ENCODE results near the gene NLRP6. TPM values are rescaled to one million over a fixed set of nuclear protein-coding genes. Genes with fewer than 3 reads are reported as not detected.

Gene NLRP6
- total RNA-seq, 1 donor, result not detected

- Histone ChIP-seq H3K4me1 (ENCODE audit: insufficient read depth, low read length) (no peaks in the 10 kb centered on the region), H3K9me3 (ENCODE audit: low read depth, low read length) (no peaks in the 10 kb centered on the region), H3K36me3 (ENCODE audit: insufficient read depth, low read length) (no peaks in the 10 kb centered on the region), H3K79me2 (ENCODE audit: insufficient read depth, low read length) (no peaks in the 10 kb centered on the region), H2AFZ (ENCODE audit: low read length) (no peak overlapping the region), H3K27ac (ENCODE audit: low read depth, low read length) (no peak overlapping the region), H3K4me3 (ENCODE audit: insufficient read depth, low read length) (no peak overlapping the region), H3K27me3 (ENCODE audit: insufficient read depth, low read length) (peaks cover 51% of the 10 kb centered on the region), H4K20me1 (ENCODE audit: insufficient read depth, low read length) (no peaks in the 10 kb centered on the region), H3K4me2 (ENCODE audit: insufficient read depth, low read length) (no peak overlapping the region)
- TF ChIP-seq CTCF (IDR thresholded peaks at IDR 0.05; ENCODE audit: extremely low read depth, low read depth, low read length), result no peak
- no peak for DNase-seq (ENCODE audit: insufficient read length, low spot score, missing footprints)
Measured at GRCh38 chr11:276219-276618, 2.0 kb upstream of the NLRP6 start.

DNA sequence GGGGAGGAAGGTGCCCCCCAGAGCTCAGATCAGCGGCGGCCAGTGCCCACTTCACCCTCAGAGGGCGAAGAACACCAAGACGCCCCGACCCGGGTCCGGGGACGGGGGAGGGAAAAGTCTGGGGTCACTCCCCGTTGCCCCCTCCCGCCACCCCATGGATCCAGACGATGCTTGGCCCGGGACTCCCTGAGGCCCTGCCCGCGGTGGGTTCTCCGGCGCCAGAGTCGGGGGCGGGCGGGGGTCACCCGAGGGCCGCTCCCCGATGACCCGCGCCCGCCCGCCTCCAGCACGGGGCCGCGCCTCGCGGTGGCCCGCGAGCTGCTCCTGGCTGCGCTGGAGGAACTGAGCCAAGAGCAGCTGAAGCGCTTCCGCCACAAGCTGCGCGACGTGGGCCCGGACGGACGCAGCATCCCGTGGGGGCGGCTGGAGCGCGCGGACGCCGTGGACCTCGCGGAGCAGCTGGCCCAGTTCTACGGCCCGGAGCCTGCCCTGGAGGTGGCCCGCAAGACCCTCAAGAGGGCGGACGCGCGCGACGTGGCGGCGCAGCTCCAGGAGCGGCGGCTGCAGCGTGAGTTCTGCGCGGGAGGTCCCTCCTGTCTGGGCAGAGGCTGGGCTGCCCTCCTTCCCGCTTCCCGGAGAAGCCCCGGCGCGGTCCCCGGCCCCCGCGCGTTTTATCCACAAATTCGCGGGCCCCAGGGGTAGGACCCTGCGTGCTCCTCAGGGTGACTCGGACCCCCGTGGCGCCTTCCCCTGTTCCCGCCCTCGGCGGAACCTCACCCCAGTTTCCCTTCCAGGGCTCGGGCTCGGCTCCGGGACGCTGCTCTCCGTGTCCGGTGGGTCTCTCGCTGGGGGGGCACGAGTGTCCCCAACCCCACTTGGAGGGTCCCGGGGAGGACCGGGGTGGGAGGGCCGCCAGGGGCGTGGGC, 1.1 kb downstream of the NLRP6 start:
- Histone ChIP-seq H3K79me2 (ENCODE audit: insufficient read depth, low read length) (no peaks in the 10 kb centered on the region), H3K4me3 (ENCODE audit: insufficient read depth, low read length) (no peak overlapping the region), H3K4me2 (ENCODE audit: insufficient read depth, low read length) (no peak overlapping the region), H3K27me3 (ENCODE audit: insufficient read depth, low read length) (peaks cover 64% of the 10 kb centered on the region), H3K9me3 (ENCODE audit: low read depth, low read length) (no peaks in the 10 kb centered on the region), H3K36me3 (ENCODE audit: insufficient read depth, low read length) (no peaks in the 10 kb centered on the region), H4K20me1 (ENCODE audit: insufficient read depth, low read length) (no peaks in the 10 kb centered on the region), H2AFZ (ENCODE audit: low read length) (no peak overlapping the region), H3K27ac (ENCODE audit: low read depth, low read length) (no peak overlapping the region), H3K4me1 (ENCODE audit: insufficient read depth, low read length) (no peaks in the 10 kb centered on the region)
- TF ChIP-seq CTCF (IDR thresholded peaks at IDR 0.05; ENCODE audit: extremely low read depth, low read depth, low read length), result no peak
- peak; percentile 82 for DNase-seq (ENCODE audit: insufficient read length, low spot score, missing footprints)

DNA sequence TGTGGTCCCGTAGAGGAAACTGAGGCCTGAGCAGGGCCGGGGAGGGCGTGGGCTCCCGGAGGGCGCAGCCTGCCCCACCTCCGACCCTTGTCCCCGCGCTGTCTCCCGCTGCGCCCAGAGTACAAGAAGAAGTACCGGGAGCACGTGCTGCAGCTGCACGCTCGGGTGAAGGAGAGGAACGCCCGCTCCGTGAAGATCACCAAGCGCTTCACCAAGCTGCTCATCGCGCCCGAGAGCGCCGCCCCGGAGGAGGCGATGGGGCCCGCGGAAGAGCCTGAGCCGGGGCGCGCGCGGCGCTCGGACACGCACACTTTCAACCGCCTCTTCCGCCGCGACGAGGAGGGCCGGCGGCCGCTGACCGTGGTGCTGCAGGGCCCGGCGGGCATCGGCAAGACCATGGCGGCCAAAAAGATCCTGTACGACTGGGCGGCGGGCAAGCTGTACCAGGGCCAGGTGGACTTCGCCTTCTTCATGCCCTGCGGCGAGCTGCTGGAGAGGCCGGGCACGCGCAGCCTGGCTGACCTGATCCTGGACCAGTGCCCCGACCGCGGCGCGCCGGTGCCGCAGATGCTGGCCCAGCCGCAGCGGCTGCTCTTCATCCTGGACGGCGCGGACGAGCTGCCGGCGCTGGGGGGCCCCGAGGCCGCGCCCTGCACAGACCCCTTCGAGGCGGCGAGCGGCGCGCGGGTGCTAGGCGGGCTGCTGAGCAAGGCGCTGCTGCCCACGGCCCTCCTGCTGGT, 1.9 kb downstream of the NLRP6 start:
- no peak overlapping the region for H3K4me3 ChIP-seq (ENCODE audit: insufficient read depth, low read length)
- H2AFZ ChIP-seq (ENCODE audit: low read length), result no peak overlapping the region
- TF ChIP-seq CTCF (IDR thresholded peaks at IDR 0.05; ENCODE audit: extremely low read depth, low read depth, low read length), result no peak
- peaks cover 64% of the 10 kb centered on the region for H3K27me3 ChIP-seq (ENCODE audit: insufficient read depth, low read length)
- peak; percentile 95 for DNase-seq (ENCODE audit: insufficient read length, low spot score, missing footprints)
- peak overlapping the region; percentile 23 for H3K4me2 ChIP-seq (ENCODE audit: insufficient read depth, low read length)
- no peaks in the 10 kb centered on the region for H3K36me3 ChIP-seq (ENCODE audit: insufficient read depth, low read length)
- no peak overlapping the region for H3K27ac ChIP-seq (ENCODE audit: low read depth, low read length)
- H3K9me3 ChIP-seq (ENCODE audit: low read depth, low read length), result no peaks in the 10 kb centered on the region
- H4K20me1 ChIP-seq (ENCODE audit: insufficient read depth, low read length), result no peaks in the 10 kb centered on the region
- H3K4me1 ChIP-seq (ENCODE audit: insufficient read depth, low read length), result no peaks in the 10 kb centered on the region
- no peaks in the 10 kb centered on the region for H3K79me2 ChIP-seq (ENCODE audit: insufficient read depth, low read length)
